Hepatocyte (in vitro differentiated cells): Measurements from ENCODE around the gene OR2A5.

ENCODE experiments used
- EZH2 ChIP-seq: fragments of 200-600 bp; sonication (generic); IDR thresholded peaks from 2 replicates; pipeline ENCODE4 v1.6.1; 2016; ENCODE audit warnings: antibody characterized with exemption, mild to moderate bottlenecking, borderline replicate concordance
- EZH2phosphoT487 ChIP-seq: fragments of 200-600 bp; sonication (generic); IDR thresholded peaks from one replicate; pipeline ENCODE4 v1.6.1; 2018; ENCODE audit warnings: antibody characterized with exemption, mild to moderate bottlenecking, low read depth, moderate library complexity; ENCODE audit not compliant: unreplicated experiment, severe bottlenecking
- TF ChIP-seq, protein P1 (sequence below): fragments of 200-600 bp; sonication (generic); IDR thresholded peaks from 2 replicates; pipeline ENCODE4 v1.5.1; 2016; ENCODE audit warnings: antibody characterized with exemption, mild to moderate bottlenecking; ENCODE audit not compliant: poor library complexity

GRCh38 chr7:144004703-144005102, 44.0 kb upstream of the OR2A5 start:
- TF ChIP-seq, protein P1, sequence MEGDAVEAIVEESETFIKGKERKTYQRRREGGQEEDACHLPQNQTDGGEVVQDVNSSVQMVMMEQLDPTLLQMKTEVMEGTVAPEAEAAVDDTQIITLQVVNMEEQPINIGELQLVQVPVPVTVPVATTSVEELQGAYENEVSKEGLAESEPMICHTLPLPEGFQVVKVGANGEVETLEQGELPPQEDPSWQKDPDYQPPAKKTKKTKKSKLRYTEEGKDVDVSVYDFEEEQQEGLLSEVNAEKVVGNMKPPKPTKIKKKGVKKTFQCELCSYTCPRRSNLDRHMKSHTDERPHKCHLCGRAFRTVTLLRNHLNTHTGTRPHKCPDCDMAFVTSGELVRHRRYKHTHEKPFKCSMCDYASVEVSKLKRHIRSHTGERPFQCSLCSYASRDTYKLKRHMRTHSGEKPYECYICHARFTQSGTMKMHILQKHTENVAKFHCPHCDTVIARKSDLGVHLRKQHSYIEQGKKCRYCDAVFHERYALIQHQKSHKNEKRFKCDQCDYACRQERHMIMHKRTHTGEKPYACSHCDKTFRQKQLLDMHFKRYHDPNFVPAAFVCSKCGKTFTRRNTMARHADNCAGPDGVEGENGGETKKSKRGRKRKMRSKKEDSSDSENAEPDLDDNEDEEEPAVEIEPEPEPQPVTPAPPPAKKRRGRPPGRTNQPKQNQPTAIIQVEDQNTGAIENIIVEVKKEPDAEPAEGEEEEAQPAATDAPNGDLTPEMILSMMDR: no peak
- TF ChIP-seq EZH2 (no peak), EZH2phosphoT487 (no peak)
